Activated T-cell treated with anti-CD3 and anti-CD28 coated beads for 1 hour (primary cell): ENCODE results near the gene DHODH.

ENCODE experiments used
- DNase-seq: peaks from one replicate; pipeline ENCODE4 v3.0.0-alpha.2; 2020; ENCODE audit warnings: low read depth

DHODH gene

DNA sequence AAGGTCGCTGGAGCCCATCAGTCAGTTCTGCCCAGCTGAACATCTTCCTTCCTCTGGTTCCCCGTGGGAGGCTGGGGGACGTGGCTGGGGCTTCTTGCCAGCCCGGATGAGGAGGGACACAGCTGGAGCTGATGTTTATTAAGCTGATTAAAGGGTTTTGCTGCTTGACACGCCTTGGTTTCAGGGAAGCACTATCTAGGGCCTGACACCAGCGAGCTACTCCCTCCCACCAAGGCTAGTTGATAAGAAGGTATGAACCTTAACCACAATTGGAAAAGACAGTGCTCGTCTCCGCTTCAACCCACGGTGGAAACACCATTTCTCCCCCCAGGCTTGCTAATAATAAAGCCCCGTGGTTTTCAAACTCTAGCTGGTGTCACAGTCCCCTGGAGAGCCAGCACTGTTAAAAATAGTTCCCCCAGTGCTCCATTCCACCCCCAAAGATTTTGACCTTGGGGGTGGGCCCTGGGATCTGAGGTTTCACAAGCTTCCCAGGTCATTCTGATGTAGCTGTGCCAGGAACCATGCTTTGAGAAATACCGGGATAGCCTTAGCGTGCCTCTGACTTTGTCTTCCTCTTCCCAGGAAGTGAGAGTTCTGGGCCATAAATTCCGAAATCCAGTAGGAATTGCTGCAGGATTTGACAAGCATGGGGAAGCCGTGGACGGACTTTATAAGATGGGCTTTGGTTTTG, 5.5 kb downstream of the DHODH start:
- DNase-seq = no peak

GRCh38 chr16:72014675-72015074, 6.1 kb downstream of the DHODH start:
- DNase-seq = no peak

- no peak for DNase-seq
Observed at GRCh38 chr16:72015124-72015523, 6.6 kb downstream of the DHODH start.

- no peak for DNase-seq
Observed at GRCh38 chr16:72018470-72018869, 9.9 kb downstream of the DHODH start.

DNA sequence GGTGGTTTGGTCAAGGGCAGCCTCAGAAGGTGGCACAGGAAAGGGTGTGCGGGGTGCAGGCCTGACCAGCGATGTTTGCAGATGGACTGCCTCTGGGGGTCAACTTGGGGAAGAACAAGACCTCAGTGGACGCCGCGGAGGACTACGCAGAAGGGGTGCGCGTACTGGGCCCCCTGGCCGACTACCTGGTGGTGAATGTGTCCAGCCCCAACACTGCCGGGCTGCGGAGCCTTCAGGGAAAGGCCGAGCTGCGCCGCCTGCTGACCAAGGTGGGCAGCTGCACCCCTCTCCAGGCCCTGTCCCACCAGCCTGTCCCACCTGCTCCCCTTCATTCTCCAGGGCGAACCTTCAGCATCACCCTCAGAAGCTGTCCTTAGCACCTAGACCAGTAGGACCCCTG, 12.5 kb downstream of the DHODH start:
- no peak for DNase-seq

GRCh38 chr16:72022127-72022526, 13.6 kb downstream of the DHODH start:
- DNase-seq = no peak

GRCh38 chr16:72023962-72024361, 15.4 kb downstream of the DHODH start:
- no peak for DNase-seq

DNA sequence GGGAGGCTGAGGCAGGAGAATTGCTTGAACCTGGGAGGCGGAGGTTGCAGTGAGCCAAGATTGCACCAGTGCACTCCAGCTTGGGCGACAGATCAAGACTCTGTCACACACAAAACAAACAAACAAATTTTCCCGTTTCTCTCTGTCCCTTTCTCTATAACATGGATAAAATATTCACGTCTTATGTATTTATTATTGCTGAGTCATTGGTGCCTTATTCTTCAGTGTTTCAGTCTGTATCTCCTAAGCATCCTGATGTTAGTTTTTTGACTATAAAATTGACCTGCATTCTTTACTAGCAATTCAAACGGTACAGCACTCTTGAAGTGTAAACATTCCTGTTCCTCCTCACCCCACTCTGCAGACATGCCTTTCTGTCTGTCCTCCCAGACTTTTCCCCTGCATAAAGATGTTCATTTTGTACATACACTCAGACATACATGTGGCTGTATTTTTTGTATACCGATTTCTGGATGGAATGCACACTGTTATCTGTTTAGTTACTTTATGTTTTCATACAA, 16.4 kb downstream of the DHODH start:
- no peak for DNase-seq

GRCh38 chr16:72025404-72026114, 17.0 kb downstream of the DHODH start:
- DNase-seq = no peak

- no peak for DNase-seq
Observed at GRCh38 chr16:72027669-72028378, 19.3 kb downstream of the DHODH start.

DNA sequence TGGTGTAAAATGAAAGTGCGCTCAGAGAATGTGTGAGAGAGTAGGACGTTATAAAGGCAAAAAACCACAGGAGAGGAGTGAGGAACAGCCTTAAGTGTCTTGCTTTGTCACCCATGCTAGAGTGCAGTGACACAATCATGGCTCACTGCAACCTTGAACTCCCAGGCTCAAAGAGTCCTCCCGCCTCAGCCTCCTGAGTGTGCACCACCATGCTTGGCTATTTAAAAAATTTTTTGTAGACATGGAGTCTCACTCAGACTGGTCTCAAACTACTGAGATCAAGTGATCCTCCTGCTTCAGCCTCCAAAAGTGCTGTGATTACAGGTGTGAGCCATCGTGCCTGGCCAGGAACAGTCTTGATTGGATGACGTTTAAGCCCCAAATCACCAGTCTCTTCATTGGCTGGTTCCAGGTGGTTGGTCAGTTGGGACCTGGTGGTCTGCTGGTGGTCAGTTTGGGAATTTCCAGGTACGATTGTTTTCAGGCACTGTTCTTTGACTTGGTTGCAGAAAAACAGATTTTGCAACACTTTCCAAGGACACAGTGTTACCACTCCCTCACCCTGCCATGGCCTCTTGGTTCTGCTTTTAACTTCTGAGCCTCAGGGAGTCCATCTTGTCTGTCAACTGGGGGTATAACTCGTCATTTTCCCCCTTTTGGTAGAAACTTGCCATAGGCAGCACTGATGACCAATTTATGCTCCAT, 21.2 kb downstream of the DHODH start:
- DNase-seq = no peak

- DNase-seq = no peak
Observed at GRCh38 chr16:72033437-72033836, 24.9 kb downstream of the DHODH start.

DNA sequence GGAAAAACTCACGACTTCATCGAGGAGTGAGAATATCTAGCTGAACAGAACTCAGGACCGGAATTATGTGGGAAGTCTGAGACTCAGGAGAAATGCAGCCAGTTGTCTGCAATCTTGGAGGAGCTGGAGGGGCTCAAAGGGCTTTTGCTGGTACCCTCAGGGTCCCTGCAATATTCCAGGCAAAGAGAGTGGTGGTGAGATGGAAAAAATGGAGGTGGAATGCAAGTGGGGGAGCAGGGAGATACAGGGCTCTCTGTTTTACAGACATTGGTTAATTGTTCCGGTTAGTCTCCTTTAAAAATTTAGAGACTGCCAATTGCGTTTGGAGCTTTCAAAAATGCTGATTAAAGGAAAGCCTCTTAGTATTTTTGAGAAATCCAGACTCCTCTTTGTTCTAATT, 27.6 kb downstream of the DHODH start:
- no peak for DNase-seq

DNA sequence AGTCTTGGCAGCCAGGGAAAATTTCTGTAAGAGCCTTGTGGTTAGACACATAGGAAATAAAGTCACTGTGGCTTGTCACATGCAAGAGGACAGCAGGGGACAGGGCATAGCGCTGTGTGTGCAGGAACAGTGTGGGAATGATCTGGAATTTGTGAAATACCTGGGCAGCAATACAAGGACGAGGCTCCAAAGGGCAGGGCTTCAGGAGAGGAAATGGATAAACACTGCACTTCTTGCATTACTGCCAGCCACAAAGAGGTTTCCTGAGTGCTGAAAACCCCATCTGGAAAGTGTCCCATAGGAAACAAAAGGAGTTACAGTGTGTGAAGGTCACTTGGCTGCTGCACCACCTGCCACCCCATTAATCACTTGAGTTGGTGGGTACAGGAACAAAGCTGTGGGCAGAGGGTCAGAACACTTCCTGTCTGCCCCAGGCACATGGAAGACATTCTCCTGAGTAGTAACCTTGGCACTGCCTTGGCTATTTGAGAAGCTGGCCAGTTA, 33.7 kb downstream of the DHODH start:
- DNase-seq = no peak

GRCh38 chr16:72043058-72043457, 34.5 kb downstream of the DHODH start:
- DNase-seq = no peak

DNA sequence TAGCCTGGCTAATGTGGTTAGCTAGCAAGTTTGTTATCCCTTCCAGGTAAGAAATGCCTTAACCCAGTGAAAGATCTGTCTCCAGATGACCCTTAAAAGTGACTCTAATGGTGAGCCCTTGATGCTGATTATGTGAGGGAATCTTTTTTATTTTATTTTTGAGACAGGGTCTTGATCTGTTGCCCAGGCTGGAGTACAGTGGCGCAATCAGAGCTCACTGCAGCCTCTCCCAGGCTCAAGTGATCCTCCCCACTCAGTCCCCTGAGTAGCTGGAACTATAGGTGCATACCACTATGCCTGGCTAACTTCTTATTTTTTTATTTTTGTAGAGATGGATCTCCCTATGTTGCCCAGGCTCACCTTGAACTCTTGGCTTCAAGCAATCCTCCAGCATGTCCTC, 35.0 kb downstream of the DHODH start:
- DNase-seq = no peak

GRCh38 chr16:72044296-72044695, 35.8 kb downstream of the DHODH start:
- DNase-seq = no peak

- no peak for DNase-seq
Observed at GRCh38 chr16:72044825-72045359, 36.3 kb downstream of the DHODH start.

- DNase-seq = no peak
Observed at GRCh38 chr16:72049110-72049509, 40.6 kb downstream of the DHODH start.

DNA sequence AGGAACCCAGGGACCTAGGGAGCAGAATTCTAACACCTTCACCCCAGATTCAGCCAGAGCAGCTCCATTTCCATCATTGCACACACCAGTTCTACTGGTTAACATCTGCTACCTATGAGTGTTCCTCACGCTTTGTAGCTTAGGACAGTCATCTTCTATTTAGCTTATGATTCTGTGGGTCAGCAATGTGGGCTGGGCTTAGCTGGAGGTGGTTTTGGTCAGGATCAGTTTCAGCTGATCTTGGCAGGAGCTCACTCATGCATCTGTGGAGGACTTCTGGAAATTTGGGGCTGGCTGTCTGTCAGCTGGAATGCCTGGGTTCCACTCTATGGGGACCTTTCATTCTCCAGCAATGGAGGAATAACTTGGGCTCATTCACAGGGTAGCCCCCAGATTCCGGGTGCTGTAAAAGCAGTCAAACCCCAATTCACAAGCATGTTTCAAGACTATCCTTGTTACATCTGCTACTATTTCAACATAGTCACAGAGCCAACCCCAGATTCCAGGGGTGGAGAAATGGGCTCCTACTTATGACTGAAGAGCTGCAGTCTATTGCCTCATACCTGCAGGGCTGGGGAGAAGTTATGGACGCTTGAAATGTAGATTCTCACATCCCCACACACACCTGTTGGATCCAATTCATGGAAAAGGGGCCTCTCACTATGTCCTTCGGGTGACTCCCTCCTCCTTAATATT, 42.4 kb downstream of the DHODH start:
- DNase-seq = no peak

DNA sequence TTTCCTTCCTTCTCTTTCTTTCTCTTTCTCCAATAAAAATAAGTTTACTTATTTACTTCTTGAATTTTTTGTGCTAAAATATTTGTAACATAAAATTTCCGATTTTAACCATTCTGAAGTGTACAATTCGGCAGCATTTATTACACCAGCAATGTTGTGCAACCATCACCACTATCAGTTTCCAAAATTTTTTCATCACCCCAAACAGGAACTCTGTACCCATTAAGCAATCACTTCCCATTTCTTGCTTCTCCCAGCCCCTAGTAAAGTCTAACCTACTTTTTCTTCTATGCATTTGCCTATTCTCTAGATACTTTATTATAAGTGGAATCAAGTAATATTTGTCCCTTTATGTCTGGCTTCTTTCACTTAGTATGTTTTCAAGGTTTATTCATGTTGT, 43.3 kb downstream of the DHODH start:
- no peak for DNase-seq
